Measurements from ENCODE around the gene ARHGEF10L. TPM values are rescaled to one million over a fixed set of nuclear protein-coding genes. Genes with fewer than 3 reads are reported as not detected.
"Not testable (repeated sequence)": the region's sequence is repeated elsewhere in the genome, so short reads cannot be mapped to it uniquely, and the experiment has no call there.

Gene ARHGEF10L
- total RNA-seq, 2 donors from 2014 or later: 0.35 TPM; not detected in 1

DNA sequence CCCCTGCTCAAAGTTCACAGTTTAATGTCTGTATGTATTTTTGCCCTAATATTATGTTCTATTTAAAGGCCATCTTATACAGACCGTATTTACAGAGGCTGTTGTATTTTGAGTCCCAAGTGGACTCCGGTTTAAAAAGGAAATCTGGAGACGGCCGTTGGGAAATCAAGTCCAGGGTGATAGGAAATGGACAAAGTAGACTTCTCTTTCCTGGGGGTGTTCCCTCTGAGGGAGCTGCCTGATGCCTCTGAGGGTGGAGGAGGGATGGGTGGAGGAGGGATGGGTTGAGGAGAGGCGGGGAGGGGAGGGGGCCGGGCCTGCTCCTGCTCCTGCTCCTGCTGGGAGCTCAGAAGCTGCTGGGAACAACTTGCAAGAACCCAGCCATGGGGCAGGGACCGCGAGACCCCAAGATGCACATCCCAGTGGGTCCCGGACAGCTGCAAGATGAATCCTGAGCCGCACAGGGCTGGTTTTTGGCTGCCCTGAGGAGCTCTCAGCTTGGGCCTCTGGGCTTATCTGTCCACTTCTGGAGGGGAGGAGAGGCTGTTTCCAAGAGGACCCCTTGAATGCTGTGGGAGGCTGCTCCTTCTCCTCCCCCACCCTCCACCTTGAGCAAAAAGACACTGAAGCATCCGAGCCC is 203.6 kb downstream of the ARHGEF10L start:
- H3K4me1 Mint-ChIP-seq: no peaks in the 10 kb centered on the region
- H3K36me3 Mint-ChIP-seq (ENCODE audit: low read depth): no peaks in the 10 kb centered on the region
- H3K27me3 Mint-ChIP-seq: peaks cover 26% of the 10 kb centered on the region
- ATAC-seq (no peak), DNase-seq (no peak)
- H3K27ac Mint-ChIP-seq: no peak overlapping the region
- no peaks in the 10 kb centered on the region for H3K9me3 ChIP-seq (ENCODE audit: control insufficient read depth, low read length, poor library complexity, severe bottlenecking)
- no peak overlapping the region for H3K4me3 Mint-ChIP-seq

DNA sequence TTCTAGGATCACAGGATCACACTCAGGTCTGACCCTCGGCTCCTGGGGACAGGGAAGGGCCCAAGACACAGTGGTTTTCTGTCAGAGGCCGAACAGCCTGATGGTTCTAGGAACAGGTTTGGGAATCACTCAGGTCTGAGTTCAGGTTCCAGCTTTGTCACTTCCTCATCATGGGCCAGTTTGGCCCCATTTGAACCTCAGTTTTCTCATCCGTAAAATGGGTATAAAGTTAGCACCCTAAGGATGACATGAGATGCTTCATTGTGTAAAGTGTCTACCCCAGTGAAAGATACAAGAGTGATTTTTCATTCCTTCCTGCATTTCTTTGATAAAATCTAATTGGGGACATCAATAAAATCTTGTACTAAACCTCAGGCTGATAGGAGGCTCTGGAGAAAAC is 204.4 kb downstream of the ARHGEF10L start:
- Mint-ChIP-seq H3K27ac (no peak overlapping the region), H3K36me3 (ENCODE audit: low read depth) (no peaks in the 10 kb centered on the region), H3K4me1 (no peaks in the 10 kb centered on the region), H3K27me3 (peaks cover 26% of the 10 kb centered on the region), H3K4me3 (no peak overlapping the region)
- ATAC-seq (no peak), DNase-seq (no peak)
- H3K9me3 ChIP-seq (ENCODE audit: control insufficient read depth, low read length, poor library complexity, severe bottlenecking): no peaks in the 10 kb centered on the region

DNA sequence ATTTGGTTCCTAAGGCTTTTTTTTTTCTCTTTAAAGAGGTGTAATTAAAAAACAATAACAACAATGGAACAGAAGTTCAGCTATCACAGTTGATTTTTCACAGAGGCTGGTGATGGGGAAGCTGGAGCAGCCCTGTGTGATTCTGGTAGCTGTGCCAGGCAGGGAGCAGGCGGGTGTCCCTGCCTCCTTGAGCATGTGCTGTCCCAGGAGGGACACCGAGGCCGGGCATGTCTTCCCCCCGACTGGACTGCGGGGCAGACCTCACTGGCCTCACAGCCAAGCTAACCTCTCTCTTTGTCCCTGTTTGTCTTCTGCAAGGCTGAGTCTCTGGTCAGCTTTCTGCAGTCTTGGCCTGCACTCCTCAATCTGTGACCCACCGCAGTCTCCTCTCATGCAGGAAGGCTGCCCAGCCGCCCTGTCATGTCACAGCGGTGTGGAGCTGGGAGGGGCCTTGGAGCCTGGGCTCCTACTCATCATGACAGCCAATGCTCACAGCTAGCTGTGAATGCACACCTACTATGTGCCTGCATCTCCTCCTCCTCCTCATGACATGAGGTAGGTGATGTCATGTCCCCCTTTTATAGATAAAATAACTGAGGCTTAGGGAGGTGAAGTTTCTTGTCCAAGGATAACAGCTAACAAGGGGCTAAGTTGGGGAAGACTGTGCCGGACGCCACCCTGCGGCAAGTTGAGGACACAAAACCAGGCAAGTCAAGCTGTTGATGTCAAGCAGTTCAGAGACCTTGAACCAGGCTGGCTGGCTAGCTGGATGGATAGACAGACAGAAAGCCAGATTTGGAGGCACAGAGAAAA is 205.4 kb downstream of the ARHGEF10L start:
- H3K4me3 Mint-ChIP-seq: no peak overlapping the region
- no peaks in the 10 kb centered on the region for H3K36me3 Mint-ChIP-seq (ENCODE audit: low read depth)
- no peaks in the 10 kb centered on the region for H3K9me3 ChIP-seq (ENCODE audit: control insufficient read depth, low read length, poor library complexity, severe bottlenecking)
- ATAC-seq (no peak), DNase-seq (no peak)
- H3K4me1 Mint-ChIP-seq: no peaks in the 10 kb centered on the region
- H3K27me3 Mint-ChIP-seq: peaks cover 26% of the 10 kb centered on the region
- no peak overlapping the region for H3K27ac Mint-ChIP-seq

DNA sequence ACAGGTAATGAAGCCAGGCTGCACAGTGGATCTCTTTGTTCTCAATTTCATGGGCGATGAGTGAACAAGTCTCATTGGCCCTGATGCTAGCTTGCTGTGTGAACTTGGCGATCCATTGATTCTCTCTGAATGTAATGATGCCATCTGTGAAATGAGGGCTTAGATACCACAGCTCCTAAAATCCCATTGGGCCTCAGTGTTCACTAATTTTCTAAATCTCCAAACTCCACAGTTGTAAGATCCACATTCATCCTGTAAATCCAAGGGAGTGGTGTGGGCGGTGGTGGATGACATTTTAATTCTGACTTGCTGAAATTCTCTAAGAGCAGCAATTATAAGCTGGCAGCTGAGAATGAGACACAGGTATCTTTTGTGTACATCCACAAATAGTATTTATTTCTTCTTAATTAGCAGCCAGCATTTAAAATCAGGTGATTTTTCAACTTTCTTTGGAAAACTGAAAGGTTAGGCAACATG is 206.0 kb downstream of the ARHGEF10L start:
- no peak overlapping the region for H3K27ac Mint-ChIP-seq
- H3K27me3 Mint-ChIP-seq: peaks cover 21% of the 10 kb centered on the region
- ATAC-seq (no peak), DNase-seq (no peak)
- no peaks in the 10 kb centered on the region for H3K4me1 Mint-ChIP-seq
- no peaks in the 10 kb centered on the region for H3K36me3 Mint-ChIP-seq (ENCODE audit: low read depth)
- no peaks in the 10 kb centered on the region for H3K9me3 ChIP-seq (ENCODE audit: control insufficient read depth, low read length, poor library complexity, severe bottlenecking)
- no peak overlapping the region for H3K4me3 Mint-ChIP-seq

DNA sequence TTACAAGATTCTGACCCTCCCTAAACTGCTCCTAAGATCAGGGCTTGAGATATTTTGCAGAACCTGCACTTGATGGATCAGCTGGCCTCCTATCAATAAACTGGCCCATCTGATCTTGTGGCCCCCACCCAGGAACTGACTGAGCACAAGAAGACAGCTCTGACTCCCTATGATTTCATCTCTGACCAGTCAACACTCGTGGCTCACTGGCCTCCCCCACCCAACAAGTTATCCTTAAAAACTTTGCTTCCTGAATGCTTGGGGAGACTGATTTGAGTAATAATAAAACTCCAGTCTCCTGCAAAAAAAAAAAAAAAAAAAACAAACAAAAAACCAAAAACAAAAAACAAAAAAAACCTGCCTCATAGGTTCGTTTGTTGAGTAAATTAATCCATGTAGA is 206.8 kb downstream of the ARHGEF10L start:
- not testable (repeated sequence) for H3K4me1 Mint-ChIP-seq; H3K4me3 Mint-ChIP-seq; H3K36me3 Mint-ChIP-seq (ENCODE audit: low read depth); H3K27ac Mint-ChIP-seq; ATAC-seq; DNase-seq; H3K9me3 ChIP-seq (ENCODE audit: control insufficient read depth, low read length, poor library complexity, severe bottlenecking)
- peaks cover 13% of the 10 kb centered on the region for H3K27me3 Mint-ChIP-seq

DNA sequence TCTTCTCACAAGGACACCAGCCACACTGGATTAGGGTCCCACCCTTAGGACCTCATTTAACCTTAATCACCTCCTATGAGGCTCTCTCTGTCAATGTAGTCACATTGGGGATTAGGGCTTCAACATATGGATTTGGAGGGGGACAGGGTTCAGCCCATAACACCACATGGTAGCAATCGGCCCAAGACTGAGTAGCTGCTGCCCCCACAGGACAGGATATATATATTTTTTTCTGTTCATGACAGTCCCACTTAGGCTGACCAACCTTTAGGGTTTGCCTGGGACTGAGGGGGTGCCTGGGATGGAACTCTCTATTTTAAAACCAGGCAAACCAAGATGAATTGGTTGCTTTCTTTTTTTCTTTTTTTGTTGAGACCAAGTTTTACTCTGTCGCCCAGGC is 207.4 kb downstream of the ARHGEF10L start:
- DNase-seq (no peak), ATAC-seq (no peak)
- Mint-ChIP-seq H3K27me3 (peaks cover 13% of the 10 kb centered on the region), H3K4me1 (no peaks in the 10 kb centered on the region), H3K27ac (no peak overlapping the region), H3K36me3 (ENCODE audit: low read depth) (no peaks in the 10 kb centered on the region), H3K4me3 (no peak overlapping the region)
- H3K9me3 ChIP-seq (ENCODE audit: control insufficient read depth, low read length, poor library complexity, severe bottlenecking): no peaks in the 10 kb centered on the region

Other genes starting within 250 kb of the ARHGEF10L start
- gene PADI4, start 231.5 kb upstream of the ARHGEF10L start, total RNA-seq: 1 to 10 TPM; 1.5 to 1.6 TPM
- under 1 TPM in 1 of 2 donors, not detected in 1; 0.12 TPM for gene PADI6, start 167.5 kb upstream of the ARHGEF10L start, total RNA-seq
- 10 to 100 TPM; 30.3 to 35.3 TPM for gene RCC2, start 100.0 kb upstream of the ARHGEF10L start, total RNA-seq
- not detected for gene ACTL8, start 215.6 kb downstream of the ARHGEF10L start, total RNA-seq